Fibroblast of mammary gland (primary cell): ENCODE data around the gene BPIFB2.

Experiments used
- DNase-seq: peaks from one replicate; pipeline ENCODE4 v3.0.0-alpha.2; 2010; ENCODE audit warnings: low read depth
- H3K4me3 ChIP-seq: 2 replicates; pipeline ENCODE4 v1.5.1; 2011; ENCODE audit warnings: low read depth, mild to moderate bottlenecking, low read length, moderate library complexity; ENCODE audit not compliant: control insufficient read depth
- TF ChIP-seq, protein P1 (sequence below): conservative IDR thresholded peaks from 2 replicates; pipeline ENCODE4 v1.5.1; 2011; ENCODE audit warnings: low read depth, low read length, inconsistent platforms; ENCODE audit not compliant: control insufficient read depth, insufficient read depth

The BPIFB2 gene

DNA sequence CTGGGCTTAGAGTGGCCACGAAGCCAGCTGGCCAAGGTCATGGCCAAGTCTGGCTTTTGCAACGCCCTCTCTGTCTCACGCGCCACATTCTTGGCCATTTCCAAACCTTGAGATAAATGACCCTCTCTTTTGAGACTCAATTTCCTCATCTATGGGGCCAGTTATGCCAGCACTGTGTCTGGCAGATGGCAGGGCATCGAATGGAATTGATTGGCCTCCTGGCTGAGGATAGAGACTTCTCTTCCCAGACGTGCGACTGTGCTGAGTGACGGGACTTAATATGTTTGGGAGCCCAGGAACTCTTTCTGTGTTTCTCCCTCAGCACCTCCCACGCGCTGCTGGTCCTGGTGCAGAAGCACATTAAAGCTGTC lies 7.6 kb downstream of the BPIFB2 start:
- TF ChIP-seq, protein P1, sequence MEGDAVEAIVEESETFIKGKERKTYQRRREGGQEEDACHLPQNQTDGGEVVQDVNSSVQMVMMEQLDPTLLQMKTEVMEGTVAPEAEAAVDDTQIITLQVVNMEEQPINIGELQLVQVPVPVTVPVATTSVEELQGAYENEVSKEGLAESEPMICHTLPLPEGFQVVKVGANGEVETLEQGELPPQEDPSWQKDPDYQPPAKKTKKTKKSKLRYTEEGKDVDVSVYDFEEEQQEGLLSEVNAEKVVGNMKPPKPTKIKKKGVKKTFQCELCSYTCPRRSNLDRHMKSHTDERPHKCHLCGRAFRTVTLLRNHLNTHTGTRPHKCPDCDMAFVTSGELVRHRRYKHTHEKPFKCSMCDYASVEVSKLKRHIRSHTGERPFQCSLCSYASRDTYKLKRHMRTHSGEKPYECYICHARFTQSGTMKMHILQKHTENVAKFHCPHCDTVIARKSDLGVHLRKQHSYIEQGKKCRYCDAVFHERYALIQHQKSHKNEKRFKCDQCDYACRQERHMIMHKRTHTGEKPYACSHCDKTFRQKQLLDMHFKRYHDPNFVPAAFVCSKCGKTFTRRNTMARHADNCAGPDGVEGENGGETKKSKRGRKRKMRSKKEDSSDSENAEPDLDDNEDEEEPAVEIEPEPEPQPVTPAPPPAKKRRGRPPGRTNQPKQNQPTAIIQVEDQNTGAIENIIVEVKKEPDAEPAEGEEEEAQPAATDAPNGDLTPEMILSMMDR = no peak
- no peak overlapping the region for H3K4me3 ChIP-seq
- no peak for DNase-seq

GRCh38 chr20:33015700-33016580 lies 8.4 kb downstream of the BPIFB2 start:
- H3K4me3 ChIP-seq = no peak overlapping the region
- TF ChIP-seq, protein P1 = no peak
- DNase-seq = no peak

- DNase-seq = no peak
- TF ChIP-seq, protein P1 = no peak
- no peak overlapping the region for H3K4me3 ChIP-seq
Observed at GRCh38 chr20:33016581-33017109, 9.1 kb downstream of the BPIFB2 start.

GRCh38 chr20:33017542-33017941 lies 10.0 kb downstream of the BPIFB2 start:
- H3K4me3 ChIP-seq = no peak overlapping the region
- TF ChIP-seq, protein P1 = no peak
- no peak for DNase-seq

- TF ChIP-seq, protein P1 = no peak
- DNase-seq = no peak
- H3K4me3 ChIP-seq = no peak overlapping the region
Observed at GRCh38 chr20:33018169-33018931, 10.8 kb downstream of the BPIFB2 start.

DNA sequence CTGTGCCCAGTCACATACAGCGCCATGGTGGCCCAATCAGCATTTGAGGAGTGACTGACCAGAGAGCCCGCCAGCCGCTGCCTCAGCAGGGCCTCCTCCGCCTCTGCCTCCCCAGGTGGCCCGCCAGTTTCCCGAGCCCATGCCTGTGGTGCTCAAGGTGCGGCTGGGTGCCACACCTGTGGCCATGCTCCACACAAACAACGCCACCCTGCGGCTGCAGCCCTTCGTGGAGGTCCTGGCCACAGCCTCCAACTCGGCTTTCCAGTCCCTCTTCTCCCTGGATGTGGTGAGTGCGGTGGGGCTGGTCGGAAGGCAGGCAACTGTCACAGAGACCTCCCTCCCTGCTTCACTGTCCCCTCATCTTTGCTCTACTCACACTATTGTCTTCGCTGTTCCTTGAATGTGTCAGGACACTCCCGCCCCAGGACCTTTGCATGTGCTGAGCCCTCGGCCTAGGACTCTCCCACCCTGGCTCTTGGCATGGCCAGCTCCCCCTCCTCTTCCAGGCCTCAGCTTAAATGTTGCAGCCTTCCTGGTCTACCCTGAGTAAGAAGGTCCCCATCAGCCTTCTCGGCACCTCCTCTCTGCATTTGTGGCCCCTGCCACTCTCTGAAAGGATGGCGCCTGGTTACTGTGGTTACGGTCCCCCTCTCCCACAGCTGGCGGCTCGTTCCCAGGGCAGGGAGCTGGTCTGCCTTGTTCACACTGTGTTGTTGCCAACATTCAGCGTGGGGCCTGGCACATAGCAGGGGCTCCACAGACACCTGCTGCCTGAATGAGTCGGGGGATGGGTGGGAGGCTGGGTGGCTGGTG lies 12.2 kb downstream of the BPIFB2 start:
- no peak for DNase-seq
- H3K4me3 ChIP-seq = no peak overlapping the region
- TF ChIP-seq, protein P1 = no peak
